Psoas muscle (tissue), 8 donors: ENCODE results near the gene RAD51B. TPM values are rescaled to one million over a fixed set of nuclear protein-coding genes. Genes with fewer than 3 reads are reported as not detected.
A peak's percentile ranks its signal among the peaks of the same experiment; 100 is the strongest.

ENCODE experiments used
- ATAC-seq, 4 donors: fragments of 200-7000 bp; cut with Tn5 transposase; one replicate each; pipeline ENCODE4 v1.9.1; 2020; ENCODE audit warnings: moderate library complexity in 3 of 4, mild to moderate bottlenecking in 2 of 4
- DNase-seq, 2 donors: peaks; one replicate each; pipeline ENCODE4 v3.0.0-alpha.2; 2020
- H3K27ac ChIP-seq: fragments of 200-600 bp; one replicate; pipeline ENCODE4 v1.8.0; 2022
- H3K27me3 ChIP-seq, 3 donors: fragments of 200-600 bp in 1 of 3; one replicate each; pipeline versions ENCODE4 v1.6.1 to v1.8.0; 2013 to 2022; ENCODE audit warnings: low read length in 2 of 3, mild to moderate bottlenecking in 2 of 3, moderate library complexity in 1 of 3; ENCODE audit not compliant: insufficient read depth in 3 of 3
- H3K36me3 ChIP-seq, 2 donors: fragments of 200-600 bp in 1 of 2; one replicate each; pipeline versions ENCODE4 v1.6.1 to v1.8.0; 2013 to 2022; ENCODE audit warnings: low read depth in 1 of 2, mild to moderate bottlenecking in 1 of 2, moderate library complexity in 1 of 2; ENCODE audit not compliant: insufficient read depth in 1 of 2
- H3K4me1 ChIP-seq: fragments of 200-600 bp; one replicate; pipeline ENCODE4 v1.8.0; 2022
- H3K4me3 ChIP-seq: fragments of 200-600 bp; one replicate; pipeline ENCODE4 v1.8.0; 2022; ENCODE audit warnings: mild to moderate bottlenecking
- H3K9me3 ChIP-seq: fragments of 200-600 bp; one replicate; pipeline ENCODE4 v1.8.0; 2022
- WGBS, 3 donors: extraction: QIAGEN DNeasy Blood & Tissue Kit; methylation state at CpG; one replicate each; pipeline versions ENCODE4 v1.1.6 to v1.1.7; 2013; 5-methylcytosine and 5-hydroxymethylcytosine counted together
- intact Hi-C, 2 donors: fragments of 100-400 bp; cut with DNase I; formaldehyde crosslinking; loops; one replicate each; pipeline versions ENCODE4 v1.11.0 to v1.14.2; 2022
- polyA plus RNA-seq, 3 donors: library from polyadenylated mRNA; stranded (reverse); fragments of 200-250 nt; gene quantifications; one replicate each; pipeline ENCODE4 v1.2.3, GENCODE V29; 2013
- total RNA-seq, 4 donors: library from RNA; stranded (reverse); fragmentation: NEBNext Ultra II Directional in 2 of 4; extraction: Animal tissue kit (Norgen Biotek cat#: 25700) in 2 of 4; gene quantifications; one replicate each; pipeline versions ENCODE4 v1.2.1 to v1.2.4, GENCODE V29; 2021 to 2023
- TF ChIP-seq, protein P1 (sequence below): fragments of 200-600 bp; IDR thresholded peaks from one replicate; pipeline ENCODE4 v1.8.0; 2022; ENCODE audit warnings: antibody characterized with exemption
- donor health status: healthy with polysubstance abuse.
- donor health status: DM: no; HTN: no; CAD: no; lungs with moderate emphysema.
- donor health status: Bipolar disorder and iron deficiency.
- donor health status: healthy.
- donor health status: DM: yes; HTN: yes; CAD: no.
- donor health status: DM: no; HTN: no; CAD: no.
- donor health status: DM: no; HTN: no; CAD: no.
- donor health status: DM: yes; HTN: yes; CAD: no.

Gene RAD51B
- total and polyA plus RNA-seq, 7 donors, result 0.60 to 7.2 (median 2.2) TPM

DNA sequence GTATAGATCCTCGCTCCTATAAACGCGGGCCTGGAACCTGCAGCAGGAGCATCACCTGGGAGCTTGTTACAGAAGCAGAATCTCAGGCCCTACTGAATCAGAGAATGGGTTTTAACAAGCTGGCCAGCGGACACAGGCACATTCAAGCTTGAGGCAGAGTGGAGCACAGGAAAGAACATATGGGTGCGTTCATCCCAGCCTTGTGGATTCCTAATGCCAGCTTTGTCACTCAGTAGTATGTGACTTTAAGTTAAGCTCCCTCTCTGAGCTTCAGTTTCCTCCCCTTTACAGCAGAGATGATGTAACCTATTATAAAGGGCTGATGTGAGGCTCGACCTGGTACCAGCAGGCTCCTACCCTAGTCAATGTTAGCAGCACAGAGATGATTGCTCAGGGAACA is 768.4 kb downstream of the RAD51B start:
- Histone ChIP-seq H3K27me3 (no peaks in the 10 kb centered on the region), H3K4me3 (no peak overlapping the region), H3K9me3 (no peaks in the 10 kb centered on the region), H3K4me1 (peaks cover 37% of the 10 kb centered on the region), H3K27ac (peak overlapping the region; percentile 41), H3K36me3 (no peaks in the 10 kb centered on the region)
- DNase-seq (no peak), ATAC-seq (no peak)
- TF ChIP-seq, protein P1, sequence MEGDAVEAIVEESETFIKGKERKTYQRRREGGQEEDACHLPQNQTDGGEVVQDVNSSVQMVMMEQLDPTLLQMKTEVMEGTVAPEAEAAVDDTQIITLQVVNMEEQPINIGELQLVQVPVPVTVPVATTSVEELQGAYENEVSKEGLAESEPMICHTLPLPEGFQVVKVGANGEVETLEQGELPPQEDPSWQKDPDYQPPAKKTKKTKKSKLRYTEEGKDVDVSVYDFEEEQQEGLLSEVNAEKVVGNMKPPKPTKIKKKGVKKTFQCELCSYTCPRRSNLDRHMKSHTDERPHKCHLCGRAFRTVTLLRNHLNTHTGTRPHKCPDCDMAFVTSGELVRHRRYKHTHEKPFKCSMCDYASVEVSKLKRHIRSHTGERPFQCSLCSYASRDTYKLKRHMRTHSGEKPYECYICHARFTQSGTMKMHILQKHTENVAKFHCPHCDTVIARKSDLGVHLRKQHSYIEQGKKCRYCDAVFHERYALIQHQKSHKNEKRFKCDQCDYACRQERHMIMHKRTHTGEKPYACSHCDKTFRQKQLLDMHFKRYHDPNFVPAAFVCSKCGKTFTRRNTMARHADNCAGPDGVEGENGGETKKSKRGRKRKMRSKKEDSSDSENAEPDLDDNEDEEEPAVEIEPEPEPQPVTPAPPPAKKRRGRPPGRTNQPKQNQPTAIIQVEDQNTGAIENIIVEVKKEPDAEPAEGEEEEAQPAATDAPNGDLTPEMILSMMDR, result no peak
- intact Hi-C loops, result no loop called here
- WGBS, 3 donors, result 79 to 90% (median 84%) methylated on average over 6 of the region's 6 CpGs

DNA sequence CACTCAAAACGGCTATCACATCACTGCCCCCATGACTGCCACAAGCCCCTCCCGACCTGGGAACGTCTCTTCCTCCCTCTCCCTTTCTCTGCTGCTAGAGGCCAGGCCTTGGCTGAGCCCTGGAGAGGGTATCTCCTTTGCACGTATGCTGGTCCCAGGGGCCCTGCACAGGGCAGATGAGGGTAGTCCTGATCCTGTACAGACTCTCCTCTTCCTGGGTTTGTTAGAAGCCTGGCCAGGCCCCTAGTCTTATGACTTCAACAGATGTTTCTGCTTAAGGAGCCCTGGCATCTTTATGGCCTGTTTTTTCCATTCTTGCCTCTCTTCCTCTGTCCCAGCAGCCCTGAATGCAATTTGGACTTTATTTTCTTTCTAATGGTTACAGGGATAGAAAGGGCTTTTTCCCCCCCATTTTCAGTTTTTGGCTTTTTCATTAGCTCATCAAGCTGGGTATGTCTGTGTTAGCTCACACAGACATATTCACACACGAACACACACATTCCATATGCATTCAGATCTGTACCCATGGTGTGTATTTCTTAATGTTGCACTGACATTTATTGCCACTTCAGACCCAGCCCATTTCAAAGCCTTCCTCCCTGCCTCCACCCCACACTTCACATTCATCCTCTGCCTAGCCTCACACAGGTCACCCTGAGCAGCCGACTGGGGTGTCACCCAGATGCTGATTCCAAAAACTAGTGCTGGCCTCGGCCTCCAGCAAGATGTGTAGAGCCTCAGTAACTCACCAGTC is 770.0 kb downstream of the RAD51B start:
- DNase-seq (peak; percentile 58 to 70), ATAC-seq (peak in 2 of 4 donors; percentile 21 to 27)
- Histone ChIP-seq H3K27me3 (no peaks in the 10 kb centered on the region), H3K36me3 (no peaks in the 10 kb centered on the region), H3K4me1 (peaks cover 24% of the 10 kb centered on the region), H3K9me3 (no peaks in the 10 kb centered on the region), H3K27ac (peak overlapping the region; percentile 46), H3K4me3 (no peak overlapping the region)
- 37 to 41% (median 40%) methylated on average over 7 of the region's 7 CpGs for WGBS, 3 donors
- intact Hi-C loops, result no loop called here
- TF ChIP-seq, protein P1, result no peak

DNA sequence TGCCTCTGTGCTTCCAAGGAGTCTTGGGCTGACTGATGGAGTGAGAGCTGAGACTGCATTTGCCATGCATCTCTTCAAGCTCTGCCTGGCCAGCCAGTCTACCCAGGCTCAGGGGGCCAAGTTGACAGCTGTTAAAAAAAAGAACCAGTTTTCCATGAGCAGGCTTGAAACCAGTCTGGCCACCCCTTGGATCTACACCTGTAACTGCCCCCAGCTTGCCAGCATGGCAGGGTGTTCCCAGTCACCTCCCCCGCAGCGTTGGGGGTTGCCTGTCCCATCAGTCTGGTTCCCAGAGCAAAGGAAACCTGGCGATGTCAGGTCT is 770.6 kb downstream of the RAD51B start:
- TF ChIP-seq, protein P1, result no peak
- peaks cover 19% of the 10 kb centered on the region for H3K4me1 ChIP-seq
- ATAC-seq, result no peak
- peak overlapping the region; percentile 46 for H3K27ac ChIP-seq
- H3K36me3 ChIP-seq, result no peaks in the 10 kb centered on the region
- H3K4me3 ChIP-seq, result no peak overlapping the region
- intact Hi-C loops, result no loop called here
- no peaks in the 10 kb centered on the region for H3K9me3 ChIP-seq
- H3K27me3 ChIP-seq, result no peaks in the 10 kb centered on the region
- WGBS, 3 donors, result 77 to 96% (median 84%) methylated on average over 3 of the region's 3 CpGs
- DNase-seq, result no peak

DNA sequence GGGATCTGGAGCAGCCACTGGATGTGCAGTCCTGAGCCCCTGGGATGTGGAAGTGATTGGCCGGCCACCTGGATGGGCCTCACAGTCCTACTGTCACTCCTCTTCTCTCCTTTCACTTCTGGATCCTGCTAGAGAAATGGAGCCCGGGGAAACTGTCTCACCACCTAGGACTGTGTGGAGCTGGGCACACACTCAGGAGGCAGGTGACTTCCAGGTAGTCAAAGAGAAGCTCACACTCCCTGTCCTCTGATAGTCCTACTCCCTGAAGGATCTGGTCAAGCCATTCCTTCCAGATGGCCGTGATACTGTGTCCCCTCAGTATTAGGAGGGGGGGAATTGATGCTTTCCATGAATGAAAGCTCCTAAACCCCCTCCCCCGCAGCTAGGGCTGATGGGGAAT is 772.2 kb downstream of the RAD51B start:
- peaks cover 26% of the 10 kb centered on the region for H3K4me1 ChIP-seq

More for the DNA sequence above, 772.2 kb downstream of the RAD51B start:
- H3K27ac ChIP-seq, result no peak overlapping the region
- TF ChIP-seq, protein P1, result no peak
- H3K9me3 ChIP-seq, result no peaks in the 10 kb centered on the region
- no peaks in the 10 kb centered on the region for H3K27me3 ChIP-seq
- WGBS, 3 donors, result 93 to 99% (median 94%) methylated on average over 4 of the region's 4 CpGs
- intact Hi-C loops, result no loop called here
- ATAC-seq (no peak), DNase-seq (no peak)
- no peak overlapping the region for H3K4me3 ChIP-seq
- H3K36me3 ChIP-seq, result no peaks in the 10 kb centered on the region
